Right lobe of liver (tissue), 6 donors: ENCODE measurements around the gene NEK1. TPM values are rescaled to one million over a fixed set of nuclear protein-coding genes. Genes with fewer than 3 reads are reported as not detected.
"Not testable (repeated sequence)": the region's sequence is repeated elsewhere in the genome, so short reads cannot be mapped to it uniquely, and the experiment has no call there.

Experiments used
- ATAC-seq, 4 donors: fragments of 200-7000 bp; cut with Tn5 transposase; one replicate each; pipeline ENCODE4 v1.9.1; 2020; ENCODE audit warnings: mild to moderate bottlenecking in 4 of 4, moderate library complexity in 4 of 4
- DNase-seq, 3 donors: peaks; one replicate each; pipeline ENCODE4 v3.0.0-alpha.2; 2020
- H3K27ac ChIP-seq, 3 donors: fragments of 200-600 bp; one replicate each; pipeline ENCODE4 v1.8.0; 2022
- H3K27me3 ChIP-seq, 2 donors: fragments of 200-600 bp; one replicate each; pipeline ENCODE4 v1.8.0; 2022
- H3K36me3 ChIP-seq, 4 donors: fragments of 200-600 bp; sonication (generic) in 1 of 4; one replicate each; pipeline versions ENCODE4 v1.5.1 to v1.8.0; 2017 to 2022; ENCODE audit warnings: control low read depth in 1 of 4
- H3K4me1 ChIP-seq, 4 donors: fragments of 200-600 bp; sonication (generic) in 1 of 4; one replicate each; pipeline versions ENCODE4 v1.5.1 to v1.8.0; 2017 to 2022; ENCODE audit warnings: control low read depth in 1 of 4
- H3K4me3 ChIP-seq, 3 donors: fragments of 200-600 bp; one replicate each; pipeline ENCODE4 v1.8.0; 2022
- H3K9me3 ChIP-seq, 4 donors: fragments of 200-600 bp; sonication (generic) in 1 of 4; one replicate each; pipeline versions ENCODE4 v1.5.1 to v1.8.0; 2017 to 2022; ENCODE audit warnings: control low read depth in 1 of 4
- CTCF ChIP-seq, 4 donors: fragments of 200-600 bp in 3 of 4; fragments of 450-650 bp in 1 of 4; IDR thresholded peaks; one replicate each; pipeline versions ENCODE4 v1.5.1 to v1.8.0; 2016 to 2022; ENCODE audit warnings: antibody characterized with exemption in 4 of 4, mild to moderate bottlenecking in 2 of 4
- POLR2A ChIP-seq: fragments of 450-650 bp; IDR thresholded peaks from one replicate; pipeline ENCODE4 v1.6.1; 2017; ENCODE audit warnings: antibody characterized with exemption, mild to moderate bottlenecking
- WGBS: methylation state at CpG from one replicate; pipeline ENCODE4 v1.1.6; 2018; ENCODE audit warnings: low coverage, low lambda C conversion rate; ENCODE audit not compliant: insufficient coverage; ENCODE audit errors: missing lambda C conversion rate; 5-methylcytosine and 5-hydroxymethylcytosine counted together
- intact Hi-C, 2 donors: fragments of 100-400 bp; cut with DNase I; formaldehyde crosslinking; loops; one replicate each; pipeline versions ENCODE4 v1.11.2 to v1.14.1; 2022
- total RNA-seq, 6 experiments: library from RNA; depleted of rRNA in 2 of 6; stranded (reverse); fragments of >200 nt in 2 of 6; fragmentation: NEBNext Ultra II Directional in 3 of 6; extraction: Animal tissue kit (Norgen Biotek cat#: 25700) in 3 of 6; gene quantifications; one replicate each; pipeline versions ENCODE4 v1.1.0 to v1.2.4, GENCODE V29; 2016 to 2023
- donor health status: DM: no; HTN: yes; CAD: no.
- donor health status: DM: no; HTN: no; CAD: no.
- donor health status: DM: no; HTN: no; CAD: no.
- donor health status: DM: no; HTN: yes; CAD: no.
- donor health status: DM: no; HTN: yes; CAD: no.

NEK1 gene
- total RNA-seq, 6 experiments from 2014 or later: 4.1 to 5.2 (median 4.5) TPM

- peaks cover 0 to 5% (median 2%) of the 10 kb centered on the region in 4 donors for H3K9me3 ChIP-seq
- no peak for DNase-seq
- no peaks in the 10 kb centered on the region for H3K4me1 ChIP-seq
Observed at GRCh38 chr4:169540774-169541173, 71.6 kb downstream of the NEK1 start.

GRCh38 chr4:169530048-169530447 lies 82.3 kb downstream of the NEK1 start:
- H3K27me3 ChIP-seq: no peaks in the 10 kb centered on the region
- no peak overlapping the region for H3K27ac ChIP-seq
- TF ChIP-seq POLR2A (no peak), CTCF (IDR thresholded peaks at IDR 0.05) (no peak)
- H3K4me3 ChIP-seq: no peak overlapping the region
- no peaks in the 10 kb centered on the region for H3K9me3 ChIP-seq
- no peak for DNase-seq
- no peak for ATAC-seq
- intact Hi-C loops: no loop called here
- 90% methylated on average over 2 of the region's 2 CpGs for WGBS
- H3K36me3 ChIP-seq: no peaks in the 10 kb centered on the region
- H3K4me1 ChIP-seq: no peaks in the 10 kb centered on the region

More at GRCh38 chr4:169540774-169541173, 71.6 kb downstream of the NEK1 start:
- intact Hi-C loops: no loop called here
- no peak for TF ChIP-seq POLR2A
- no peak for TF ChIP-seq CTCF (IDR thresholded peaks at IDR 0.05)
- no peak for ATAC-seq
- Histone ChIP-seq H3K27ac (no peak overlapping the region), H3K4me3 (no peak overlapping the region), H3K36me3 (no peaks in the 10 kb centered on the region), H3K27me3 (no peaks in the 10 kb centered on the region)

GRCh38 chr4:169523796-169524195 lies 88.6 kb downstream of the NEK1 start:
- no peaks in the 10 kb centered on the region for H3K9me3 ChIP-seq
- no peaks in the 10 kb centered on the region for H3K4me1 ChIP-seq
- no peaks in the 10 kb centered on the region for H3K36me3 ChIP-seq
- H3K4me3 ChIP-seq: no peak overlapping the region
- no peak overlapping the region for H3K27ac ChIP-seq
- ATAC-seq: no peak
- H3K27me3 ChIP-seq: no peaks in the 10 kb centered on the region
- intact Hi-C loops: no loop called here
- DNase-seq: no peak
- TF ChIP-seq POLR2A (no peak), CTCF (IDR thresholded peaks at IDR 0.05) (no peak)

- TF ChIP-seq CTCF (IDR thresholded peaks at IDR 0.05): no peak
- no peak for TF ChIP-seq POLR2A
- no peak overlapping the region for H3K4me3 ChIP-seq
- ATAC-seq: no peak
- intact Hi-C loops: no loop called here
- WGBS: 96% methylated on average over 3 of the region's 3 CpGs
- DNase-seq: no peak
- no peak overlapping the region for H3K27ac ChIP-seq
- no peaks in the 10 kb centered on the region for H3K27me3 ChIP-seq
- peaks cover 0 to 6% (median under 1%) of the 10 kb centered on the region in 4 donors for H3K36me3 ChIP-seq
- H3K9me3 ChIP-seq: no peaks in the 10 kb centered on the region
- H3K4me1 ChIP-seq: no peaks in the 10 kb centered on the region
Observed at GRCh38 chr4:169510617-169511016, 101.8 kb downstream of the NEK1 start.

- WGBS: 76% methylated on average over 2 of the region's 2 CpGs
Observed at GRCh38 chr4:169506903-169507302, 105.5 kb downstream of the NEK1 start.

GRCh38 chr4:169499907-169500306 lies 112.5 kb downstream of the NEK1 start:
- not testable (repeated sequence) for H3K4me3 ChIP-seq, DNase-seq, H3K27ac ChIP-seq, H3K27me3 ChIP-seq, H3K36me3 ChIP-seq, H3K9me3 ChIP-seq, H3K4me1 ChIP-seq, ATAC-seq
- intact Hi-C loops: loop anchor here in 1 of 2 donors (10.0 kb wide), 1 partner anchor 575 kb away; no protein-coding TSS in a partner anchor
- 100% methylated on average over 2 of the region's 11 CpGs for WGBS

More at GRCh38 chr4:169506903-169507302, 105.5 kb downstream of the NEK1 start:
- TF ChIP-seq CTCF (IDR thresholded peaks at IDR 0.05): no peak
- Histone ChIP-seq H3K36me3 (peaks cover 0 to 6% (median 2%) of the 10 kb centered on the region in 4 donors), H3K4me1 (no peaks in the 10 kb centered on the region), H3K4me3 (no peak overlapping the region), H3K27me3 (no peaks in the 10 kb centered on the region), H3K9me3 (no peaks in the 10 kb centered on the region), H3K27ac (no peak overlapping the region)
- DNase-seq: no peak
- no peak for ATAC-seq
- intact Hi-C loops: no loop called here

GRCh38 chr4:169494234-169494633 lies 118.1 kb downstream of the NEK1 start:
- H3K36me3 ChIP-seq, DNase-seq, H3K27me3 ChIP-seq, ATAC-seq, H3K27ac ChIP-seq, H3K9me3 ChIP-seq, H3K4me3 ChIP-seq, H3K4me1 ChIP-seq: not testable (repeated sequence)
- intact Hi-C loops: loop anchor here in 1 of 2 donors (10.0 kb wide), 1 partner anchor 569 kb away; no protein-coding TSS in a partner anchor
- WGBS: 94% methylated on average over 3 of the region's 3 CpGs
